ENCODE results near the gene POLR3K. TPM values are rescaled to one million over a fixed set of nuclear protein-coding genes. Genes with fewer than 3 reads are reported as not detected.

Gene POLR3K
- total and polyA plus RNA-seq, 10 donors: 5.2 to 24.1 (median 13.7) TPM

GRCh38 chr16:74051-74746 lies 20.8 kb upstream of the POLR3K start:
- no peak for TF ChIP-seq POLR2AphosphoS5 (IDR thresholded peaks at IDR 0.05)
- TF ChIP-seq, protein P1, sequence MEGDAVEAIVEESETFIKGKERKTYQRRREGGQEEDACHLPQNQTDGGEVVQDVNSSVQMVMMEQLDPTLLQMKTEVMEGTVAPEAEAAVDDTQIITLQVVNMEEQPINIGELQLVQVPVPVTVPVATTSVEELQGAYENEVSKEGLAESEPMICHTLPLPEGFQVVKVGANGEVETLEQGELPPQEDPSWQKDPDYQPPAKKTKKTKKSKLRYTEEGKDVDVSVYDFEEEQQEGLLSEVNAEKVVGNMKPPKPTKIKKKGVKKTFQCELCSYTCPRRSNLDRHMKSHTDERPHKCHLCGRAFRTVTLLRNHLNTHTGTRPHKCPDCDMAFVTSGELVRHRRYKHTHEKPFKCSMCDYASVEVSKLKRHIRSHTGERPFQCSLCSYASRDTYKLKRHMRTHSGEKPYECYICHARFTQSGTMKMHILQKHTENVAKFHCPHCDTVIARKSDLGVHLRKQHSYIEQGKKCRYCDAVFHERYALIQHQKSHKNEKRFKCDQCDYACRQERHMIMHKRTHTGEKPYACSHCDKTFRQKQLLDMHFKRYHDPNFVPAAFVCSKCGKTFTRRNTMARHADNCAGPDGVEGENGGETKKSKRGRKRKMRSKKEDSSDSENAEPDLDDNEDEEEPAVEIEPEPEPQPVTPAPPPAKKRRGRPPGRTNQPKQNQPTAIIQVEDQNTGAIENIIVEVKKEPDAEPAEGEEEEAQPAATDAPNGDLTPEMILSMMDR (IDR thresholded peaks at IDR 0.05 in 8 of 11, conservative IDR thresholded peaks at IDR 0.05 in 3 of 11): no peak
- TF ChIP-seq POLR2A (IDR thresholded peaks at IDR 0.05): no peak
- no peaks in the 10 kb centered on the region for H3K9me3 ChIP-seq
- intact Hi-C loops (cut with DNase I; ENCODE audit: low total_unique reads): no loop called here
- DNase-seq: no peak
- no peak overlapping the region for H3K4me3 ChIP-seq
- WGBS, 5 donors: 72 to 90% (median 79%) methylated on average over 10 to 12 of the region's 12 CpGs
- H3K4me1 ChIP-seq: peaks cover 23 to 85% (median 59%) of the 10 kb centered on the region in 6 donors
- peak overlapping the region in 3 of 8 donors; percentile 13 to 94 (median 30) for H3K27ac ChIP-seq
- H3K36me3 ChIP-seq: peaks cover 0 to under 1% (median 0%) of the 10 kb centered on the region in 6 donors
- peaks cover 0 to 40% (median 10%) of the 10 kb centered on the region in 7 donors for H3K27me3 ChIP-seq (replicated peaks in 1 of 7)

GRCh38 chr16:72561-73548 lies 19.4 kb upstream of the POLR3K start, which contains the start of gene RHBDF1:
TSS of gene RHBDF1 (minus strand) at chr16:72631. CDS start at chr16:65015, 7,616 bp downstream.
- WGBS, 5 donors: 18 to 49% (median 25%) methylated on average over 21 to 62 of the region's 62 CpGs
- H3K4me1 ChIP-seq: peaks cover 18 to 87% (median 53%) of the 10 kb centered on the region in 6 donors

DNA sequence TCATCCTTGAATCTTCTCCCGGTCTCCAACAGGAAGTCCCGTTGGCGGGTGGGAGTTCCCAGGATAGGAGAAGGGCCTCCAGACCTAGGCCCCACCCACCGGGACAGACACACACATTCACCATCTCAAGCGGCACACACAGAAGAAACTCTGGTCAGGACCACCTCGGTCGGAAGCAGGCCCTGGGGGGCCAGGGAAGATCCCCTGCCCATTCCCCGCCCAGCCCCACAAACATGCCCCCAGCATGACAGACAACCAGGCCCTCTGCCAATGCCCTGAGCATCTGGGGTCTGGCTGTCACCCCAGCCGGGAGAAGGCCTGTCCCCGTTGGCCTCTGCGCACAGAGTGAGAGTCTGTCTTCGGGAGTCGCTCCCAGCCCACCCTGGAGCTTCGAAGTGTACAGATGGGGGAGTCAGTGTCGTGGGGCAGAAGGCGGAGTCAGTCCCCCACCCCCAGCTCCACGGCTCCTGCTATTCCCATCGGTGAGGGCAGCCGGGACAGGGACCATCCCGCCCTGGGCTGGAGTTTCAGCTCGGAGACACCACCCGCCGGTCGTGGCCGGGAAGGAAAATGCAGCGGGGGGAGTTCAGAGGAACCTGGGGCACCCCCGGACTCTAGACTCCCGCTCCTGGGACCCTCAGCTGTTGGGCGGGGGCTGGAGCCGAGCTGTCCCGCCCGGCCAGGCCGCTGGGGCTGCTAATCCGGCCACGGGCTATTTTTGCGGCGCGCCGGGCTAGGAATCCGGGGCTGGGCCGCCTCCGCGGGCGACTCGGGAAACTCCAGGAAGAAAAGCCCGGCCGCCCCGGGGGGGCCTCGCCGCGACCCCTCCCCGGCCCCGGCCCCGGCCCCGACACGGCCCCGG lies 18.4 kb upstream of the POLR3K start:
- H3K4me1 ChIP-seq: peaks cover 8 to 86% (median 44%) of the 10 kb centered on the region in 6 donors
- H3K9me3 ChIP-seq: no peaks in the 10 kb centered on the region
- peaks cover 0 to 40% (median 10%) of the 10 kb centered on the region in 7 donors for H3K27me3 ChIP-seq (replicated peaks in 1 of 7)
- H3K4me3 ChIP-seq: peak overlapping the region; percentile 22 to 70 (median 44)
- 16 to 30% (median 25%) methylated on average over 28 to 57 of the region's 57 CpGs for WGBS, 5 donors
- H3K36me3 ChIP-seq: no peaks in the 10 kb centered on the region
- peak; percentile 36 to 61 (median 57) for TF ChIP-seq POLR2AphosphoS5 (IDR thresholded peaks at IDR 0.05)
- TF ChIP-seq, protein P1 (IDR thresholded peaks at IDR 0.05 in 8 of 11, conservative IDR thresholded peaks at IDR 0.05 in 3 of 11): no peak
- peak overlapping the region; percentile 19 to 94 (median 76) for H3K27ac ChIP-seq
- intact Hi-C loops (cut with DNase I; ENCODE audit: low total_unique reads): no loop called here
- DNase-seq: no peak

More at GRCh38 chr16:72561-73548, 19.4 kb upstream of the POLR3K start, which contains the start of gene RHBDF1:
- intact Hi-C loops (cut with DNase I; ENCODE audit: low total_unique reads): no loop called here
- H3K9me3 ChIP-seq: no peaks in the 10 kb centered on the region
- DNase-seq: no peak
- H3K4me3 ChIP-seq: peak within 1 kb of the TSS; percentile 22 to 70 (median 44)
- peak within 1 kb of the TSS; percentile 19 to 94 (median 76) for H3K27ac ChIP-seq
- H3K36me3 ChIP-seq: no peaks in the 10 kb centered on the region
- H3K27me3 ChIP-seq (replicated peaks in 1 of 7): peaks cover 0 to 40% (median 10%) of the 10 kb centered on the region in 7 donors
- peak in 1 of 3 donors; percentile 44 for TF ChIP-seq POLR2AphosphoS5 (IDR thresholded peaks at IDR 0.05)
- TF ChIP-seq, protein P1 (IDR thresholded peaks at IDR 0.05 in 8 of 11, conservative IDR thresholded peaks at IDR 0.05 in 3 of 11): no peak
